NCI-H2081 treated with DMSO at 0.1 percent for 48 hours (cell line): ENCODE measurements around the gene ZBTB7A.
"Not testable (repeated sequence)": the region's sequence is repeated elsewhere in the genome, so short reads cannot be mapped to it uniquely, and the experiment has no call there.

Source experiments
- DNase-seq: peaks from one replicate; lab custom pipeline; 2025; lab: John Stamatoyannopoulos, UW

The ZBTB7A gene

GRCh38 chr19:4016486-4016885, 50.2 kb downstream of the ZBTB7A start:
- no peak for DNase-seq

- DNase-seq = no peak
These were observed 50.8 kb downstream of the ZBTB7A start for GRCh38 chr19:4015705-4016402.

- DNase-seq = no peak
These were observed 51.9 kb downstream of the ZBTB7A start for GRCh38 chr19:4014541-4015491.

GRCh38 chr19:4013886-4014540, 52.7 kb downstream of the ZBTB7A start:
- DNase-seq = no peak

GRCh38 chr19:4012975-4013634, 53.6 kb downstream of the ZBTB7A start:
- DNase-seq = no peak

- DNase-seq = peak; percentile 30
These were observed 54.4 kb downstream of the ZBTB7A start for GRCh38 chr19:4012092-4012974.

- not testable (repeated sequence) for DNase-seq
These were observed 55.3 kb downstream of the ZBTB7A start for GRCh38 chr19:4011430-4011829.

GRCh38 chr19:4010808-4011110, 55.9 kb downstream of the ZBTB7A start:
- no peak for DNase-seq

- DNase-seq = no peak
These were observed 56.5 kb downstream of the ZBTB7A start for GRCh38 chr19:4009990-4010807.

GRCh38 chr19:4007836-4008539, 58.7 kb downstream of the ZBTB7A start:
- DNase-seq = no peak

- peak; percentile 73 for DNase-seq
These were observed 59.5 kb downstream of the ZBTB7A start, which contains the start of gene PIAS4 for GRCh38 chr19:4007021-4007835. Gene PIAS4 (plus strand): TSS chr19:4007736. CDS start chr19:4007761, 25 bp downstream.

- DNase-seq = not testable (repeated sequence)
These were observed 61.3 kb downstream of the ZBTB7A start for GRCh38 chr19:4005436-4005835.

- DNase-seq = not testable (repeated sequence)
These were observed 65.9 kb downstream of the ZBTB7A start for GRCh38 chr19:4000798-4001197.

- not testable (repeated sequence) for DNase-seq
These were observed 67.9 kb downstream of the ZBTB7A start for GRCh38 chr19:3998667-3999412.

- no peak for DNase-seq
These were observed 71.1 kb downstream of the ZBTB7A start for GRCh38 chr19:3995607-3996006.
